Neural cell (in vitro differentiated cells): ENCODE results near the gene ERBB2. TPM values are rescaled to one million over a fixed set of nuclear protein-coding genes. Genes with fewer than 3 reads are reported as not detected.

ENCODE experiments used
- H2AFZ ChIP-seq: fragments of 200-600, 300-800 bp; sonication (generic), shearing (Covaris generic); 2 replicates; pipeline ENCODE4 v1.6.0; 2014; ENCODE audit warnings: low read depth, mild to moderate bottlenecking, antibody characterized with exemption, low read length, moderate library complexity
- H3F3A ChIP-seq: fragments of 200-600 bp; shearing (Covaris generic); 2 replicates; pipeline ENCODE4 v1.6.1; 2016; ENCODE audit warnings: mild to moderate bottlenecking, moderate library complexity, mixed read lengths, antibody characterized with exemption, low read length; ENCODE audit not compliant: insufficient read depth, poor library complexity, severe bottlenecking
- H3K27ac ChIP-seq: fragments of 200-600, 300-800 bp; sonication (generic), shearing (Covaris generic); 2 replicates; pipeline ENCODE4 v1.5.1; 2014; ENCODE audit warnings: mild to moderate bottlenecking, low read length, moderate library complexity
- H3K27me3 ChIP-seq: fragments of 300-800, 200-600 bp; sonication (generic), shearing (Covaris generic); 2 replicates; pipeline ENCODE4 v1.6.0; 2014; ENCODE audit warnings: mild to moderate bottlenecking, low read depth, low read length, moderate library complexity; ENCODE audit not compliant: insufficient read depth
- H3K36me3 ChIP-seq: fragments of 300-800, 200-600 bp; sonication (generic), shearing (Covaris generic); 2 replicates; pipeline ENCODE4 v1.5.1; 2014; ENCODE audit warnings: mild to moderate bottlenecking, antibody characterized with exemption, low read length, moderate library complexity; ENCODE audit not compliant: insufficient read depth
- H3K4me2 ChIP-seq: fragments of 300-800, 200-600 bp; sonication (generic), shearing (Covaris generic); 2 replicates; pipeline ENCODE4 v1.6.0; 2014; ENCODE audit warnings: mild to moderate bottlenecking, low read length
- H3K4me3 ChIP-seq: fragments of 300-800, 200-600 bp; sonication (generic), shearing (Covaris generic); 2 replicates; pipeline ENCODE4 v1.5.1; 2014; ENCODE audit warnings: mild to moderate bottlenecking, low read length, moderate library complexity
- H3K79me2 ChIP-seq: fragments of 200-600 bp; shearing (Covaris generic); replicated peaks from 2 replicates; pipeline ENCODE4 v1.6.0; 2014; ENCODE audit warnings: mild to moderate bottlenecking, low read length, moderate library complexity; ENCODE audit not compliant: insufficient read depth
- H3K9ac ChIP-seq: fragments of 300-800, 200-600 bp; sonication (generic), shearing (Covaris generic); 2 replicates; pipeline ENCODE4 v1.6.1; 2016; ENCODE audit warnings: mild to moderate bottlenecking, low read length, mixed read lengths
- H3K9me2 ChIP-seq: fragments of 200-600 bp; shearing (Covaris generic); 2 replicates; pipeline ENCODE4 v1.6.1; 2016; ENCODE audit warnings: mild to moderate bottlenecking, low read length, mixed read lengths; ENCODE audit not compliant: insufficient read depth
- H3K9me3 ChIP-seq: fragments of 200-600, 300-800 bp; sonication (generic), shearing (Covaris generic); 2 replicates; pipeline ENCODE4 v1.6.1; 2016; ENCODE audit warnings: mild to moderate bottlenecking, mixed run types, low read length, moderate library complexity, mixed read lengths
- H4K20me1 ChIP-seq: fragments of 200-600 bp; shearing (Covaris generic); 2 replicates; pipeline ENCODE4 v1.6.1; 2016; ENCODE audit warnings: mild to moderate bottlenecking, mixed run types; ENCODE audit not compliant: insufficient read depth
- CTCF ChIP-seq: fragments of 450-650 bp; IDR thresholded peaks from 2 replicates; pipeline ENCODE4 v1.5.1; 2014; ENCODE audit warnings: antibody characterized with exemption, mild to moderate bottlenecking, moderate library complexity; ENCODE audit not compliant: poor library complexity, severe bottlenecking
- EP300 ChIP-seq: fragments of 450-650 bp; conservative IDR thresholded peaks from 2 replicates; pipeline ENCODE4 v1.6.1; 2014; ENCODE audit warnings: antibody characterized with exemption, mild to moderate bottlenecking, moderate library complexity; ENCODE audit not compliant: poor library complexity, severe bottlenecking
- EZH2 ChIP-seq: fragments of 200-600, 300-800 bp; shearing (Covaris generic), sonication (generic); IDR thresholded peaks from 2 replicates; pipeline ENCODE4 v1.6.1; 2014; ENCODE audit warnings: antibody characterized with exemption, low read length, borderline replicate concordance, mild to moderate bottlenecking; ENCODE audit not compliant: insufficient read depth, poor library complexity, severe bottlenecking
- MXI1 ChIP-seq: fragments of 450-650 bp; conservative IDR thresholded peaks from 2 replicates; pipeline ENCODE4 v1.6.1; 2014; ENCODE audit warnings: antibody characterized with exemption, mild to moderate bottlenecking; ENCODE audit not compliant: poor library complexity, severe bottlenecking
- POLR2AphosphoS5 ChIP-seq: IDR thresholded peaks from 2 replicates; pipeline ENCODE4 v1.6.1; 2012
- RAD21 ChIP-seq: fragments of 450-650 bp; conservative IDR thresholded peaks from 2 replicates; pipeline ENCODE4 v1.6.1; 2014; ENCODE audit warnings: antibody characterized with exemption, mild to moderate bottlenecking, moderate library complexity
- REST ChIP-seq: IDR thresholded peaks from 2 replicates; pipeline ENCODE4 v1.6.1; 2012; ENCODE audit warnings: borderline replicate concordance
- SMC3 ChIP-seq: fragments of 450-650 bp; conservative IDR thresholded peaks from 2 replicates; pipeline ENCODE4 v1.6.1; 2014; ENCODE audit warnings: antibody characterized with exemption, mild to moderate bottlenecking, moderate library complexity; ENCODE audit not compliant: poor library complexity
- TAF1 ChIP-seq: IDR thresholded peaks from 2 replicates; pipeline ENCODE4 v1.6.1; 2012; ENCODE audit warnings: low read depth
- polyA plus RNA-seq: library from polyadenylated mRNA; depleted of rRNA; stranded (reverse); fragments of >200 nt; gene quantifications from 2 replicates; pipeline ENCODE4 v1.2.3, GENCODE V29; 2014

ERBB2 gene
- polyA plus RNA-seq, 1 donor from 2014 or later, result 16.0 TPM

GRCh38 chr17:39700148-39700987 lies 504 bp downstream of the ERBB2 start:
- H3F3A ChIP-seq, result no peaks in the 10 kb centered on the region
- H3K27ac ChIP-seq, result no peak overlapping the region
- no peaks in the 10 kb centered on the region for H3K9me2 ChIP-seq
- H3K79me2 ChIP-seq, result no peaks in the 10 kb centered on the region
- H2AFZ ChIP-seq, result no peak overlapping the region
- no peak for TF ChIP-seq REST
- TF ChIP-seq RAD21, result no peak
- TF ChIP-seq TAF1, result no peak
- TF ChIP-seq EZH2, result no peak
- no peak for TF ChIP-seq POLR2AphosphoS5
- no peak for TF ChIP-seq MXI1
- no peak for TF ChIP-seq EP300
- H3K27me3 ChIP-seq, result peaks cover 15% of the 10 kb centered on the region
- H3K4me3 ChIP-seq, result no peak overlapping the region
- no peak overlapping the region for H3K4me2 ChIP-seq
- no peaks in the 10 kb centered on the region for H3K36me3 ChIP-seq
- H3K9ac ChIP-seq, result no peak overlapping the region
- H4K20me1 ChIP-seq, result no peaks in the 10 kb centered on the region
- no peaks in the 10 kb centered on the region for H3K9me3 ChIP-seq

- H3K9me3 ChIP-seq, result no peaks in the 10 kb centered on the region
- H3K36me3 ChIP-seq, result no peaks in the 10 kb centered on the region
- TF ChIP-seq EZH2 (no peak), TAF1 (no peak), MXI1 (no peak), SMC3 (no peak), POLR2AphosphoS5 (no peak), CTCF (no peak), RAD21 (no peak), REST (no peak), EP300 (no peak)
- no peaks in the 10 kb centered on the region for H4K20me1 ChIP-seq
- H3K4me2 ChIP-seq, result no peak overlapping the region
- no peak overlapping the region for H3K27ac ChIP-seq
- no peak overlapping the region for H3K9ac ChIP-seq
- no peaks in the 10 kb centered on the region for H3F3A ChIP-seq
- H3K4me3 ChIP-seq, result no peak overlapping the region
- H3K9me2 ChIP-seq, result no peaks in the 10 kb centered on the region
- peaks cover 15% of the 10 kb centered on the region for H3K27me3 ChIP-seq
- no peaks in the 10 kb centered on the region for H3K79me2 ChIP-seq
- no peak overlapping the region for H2AFZ ChIP-seq
Observed at GRCh38 chr17:39701012-39701783, 1.3 kb downstream of the ERBB2 start.
